ENCODE results near the gene PRRC1. TPM values are rescaled to one million over a fixed set of nuclear protein-coding genes. Genes with fewer than 3 reads are reported as not detected.

PRRC1 gene
- total and polyA plus RNA-seq, 2 experiments from 2014 or later: 64.7 to 70.7 TPM

DNA sequence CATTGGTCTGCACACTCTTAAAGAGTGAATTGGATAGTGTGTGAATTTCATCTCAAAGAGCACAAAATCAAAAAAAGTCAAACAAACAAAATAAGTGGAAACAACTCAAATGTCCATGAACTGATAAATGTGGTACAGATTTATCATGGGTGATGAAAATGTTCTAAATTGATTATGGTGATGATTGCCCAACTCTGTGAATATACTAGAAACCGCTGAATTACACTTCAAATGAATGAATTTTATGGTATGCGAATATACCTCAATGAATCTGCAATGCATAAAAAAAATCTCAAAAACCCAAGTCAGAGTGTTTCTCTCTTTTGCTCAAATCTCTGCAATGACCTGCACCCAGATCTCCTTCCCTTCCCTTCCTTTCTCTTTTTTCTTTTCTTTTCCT lies 64.0 kb downstream of the PRRC1 start (continued):
- TF ChIP-seq, protein P1, sequence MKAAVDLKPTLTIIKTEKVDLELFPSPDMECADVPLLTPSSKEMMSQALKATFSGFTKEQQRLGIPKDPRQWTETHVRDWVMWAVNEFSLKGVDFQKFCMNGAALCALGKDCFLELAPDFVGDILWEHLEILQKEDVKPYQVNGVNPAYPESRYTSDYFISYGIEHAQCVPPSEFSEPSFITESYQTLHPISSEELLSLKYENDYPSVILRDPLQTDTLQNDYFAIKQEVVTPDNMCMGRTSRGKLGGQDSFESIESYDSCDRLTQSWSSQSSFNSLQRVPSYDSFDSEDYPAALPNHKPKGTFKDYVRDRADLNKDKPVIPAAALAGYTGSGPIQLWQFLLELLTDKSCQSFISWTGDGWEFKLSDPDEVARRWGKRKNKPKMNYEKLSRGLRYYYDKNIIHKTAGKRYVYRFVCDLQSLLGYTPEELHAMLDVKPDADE (IDR thresholded peaks at IDR 0.05): no peak
- no peak for TF ChIP-seq EZH2phosphoT487 (IDR thresholded peaks at IDR 0.05; ENCODE audit: unreplicated experiment)
- TF ChIP-seq ZNF114 (CRISPR knock-in tag; IDR thresholded peaks at IDR 0.05): no peak
- TF ChIP-seq STAT1 (IDR thresholded peaks at IDR 0.05; ENCODE audit: unreplicated experiment): no peak
- TF ChIP-seq, protein P2, sequence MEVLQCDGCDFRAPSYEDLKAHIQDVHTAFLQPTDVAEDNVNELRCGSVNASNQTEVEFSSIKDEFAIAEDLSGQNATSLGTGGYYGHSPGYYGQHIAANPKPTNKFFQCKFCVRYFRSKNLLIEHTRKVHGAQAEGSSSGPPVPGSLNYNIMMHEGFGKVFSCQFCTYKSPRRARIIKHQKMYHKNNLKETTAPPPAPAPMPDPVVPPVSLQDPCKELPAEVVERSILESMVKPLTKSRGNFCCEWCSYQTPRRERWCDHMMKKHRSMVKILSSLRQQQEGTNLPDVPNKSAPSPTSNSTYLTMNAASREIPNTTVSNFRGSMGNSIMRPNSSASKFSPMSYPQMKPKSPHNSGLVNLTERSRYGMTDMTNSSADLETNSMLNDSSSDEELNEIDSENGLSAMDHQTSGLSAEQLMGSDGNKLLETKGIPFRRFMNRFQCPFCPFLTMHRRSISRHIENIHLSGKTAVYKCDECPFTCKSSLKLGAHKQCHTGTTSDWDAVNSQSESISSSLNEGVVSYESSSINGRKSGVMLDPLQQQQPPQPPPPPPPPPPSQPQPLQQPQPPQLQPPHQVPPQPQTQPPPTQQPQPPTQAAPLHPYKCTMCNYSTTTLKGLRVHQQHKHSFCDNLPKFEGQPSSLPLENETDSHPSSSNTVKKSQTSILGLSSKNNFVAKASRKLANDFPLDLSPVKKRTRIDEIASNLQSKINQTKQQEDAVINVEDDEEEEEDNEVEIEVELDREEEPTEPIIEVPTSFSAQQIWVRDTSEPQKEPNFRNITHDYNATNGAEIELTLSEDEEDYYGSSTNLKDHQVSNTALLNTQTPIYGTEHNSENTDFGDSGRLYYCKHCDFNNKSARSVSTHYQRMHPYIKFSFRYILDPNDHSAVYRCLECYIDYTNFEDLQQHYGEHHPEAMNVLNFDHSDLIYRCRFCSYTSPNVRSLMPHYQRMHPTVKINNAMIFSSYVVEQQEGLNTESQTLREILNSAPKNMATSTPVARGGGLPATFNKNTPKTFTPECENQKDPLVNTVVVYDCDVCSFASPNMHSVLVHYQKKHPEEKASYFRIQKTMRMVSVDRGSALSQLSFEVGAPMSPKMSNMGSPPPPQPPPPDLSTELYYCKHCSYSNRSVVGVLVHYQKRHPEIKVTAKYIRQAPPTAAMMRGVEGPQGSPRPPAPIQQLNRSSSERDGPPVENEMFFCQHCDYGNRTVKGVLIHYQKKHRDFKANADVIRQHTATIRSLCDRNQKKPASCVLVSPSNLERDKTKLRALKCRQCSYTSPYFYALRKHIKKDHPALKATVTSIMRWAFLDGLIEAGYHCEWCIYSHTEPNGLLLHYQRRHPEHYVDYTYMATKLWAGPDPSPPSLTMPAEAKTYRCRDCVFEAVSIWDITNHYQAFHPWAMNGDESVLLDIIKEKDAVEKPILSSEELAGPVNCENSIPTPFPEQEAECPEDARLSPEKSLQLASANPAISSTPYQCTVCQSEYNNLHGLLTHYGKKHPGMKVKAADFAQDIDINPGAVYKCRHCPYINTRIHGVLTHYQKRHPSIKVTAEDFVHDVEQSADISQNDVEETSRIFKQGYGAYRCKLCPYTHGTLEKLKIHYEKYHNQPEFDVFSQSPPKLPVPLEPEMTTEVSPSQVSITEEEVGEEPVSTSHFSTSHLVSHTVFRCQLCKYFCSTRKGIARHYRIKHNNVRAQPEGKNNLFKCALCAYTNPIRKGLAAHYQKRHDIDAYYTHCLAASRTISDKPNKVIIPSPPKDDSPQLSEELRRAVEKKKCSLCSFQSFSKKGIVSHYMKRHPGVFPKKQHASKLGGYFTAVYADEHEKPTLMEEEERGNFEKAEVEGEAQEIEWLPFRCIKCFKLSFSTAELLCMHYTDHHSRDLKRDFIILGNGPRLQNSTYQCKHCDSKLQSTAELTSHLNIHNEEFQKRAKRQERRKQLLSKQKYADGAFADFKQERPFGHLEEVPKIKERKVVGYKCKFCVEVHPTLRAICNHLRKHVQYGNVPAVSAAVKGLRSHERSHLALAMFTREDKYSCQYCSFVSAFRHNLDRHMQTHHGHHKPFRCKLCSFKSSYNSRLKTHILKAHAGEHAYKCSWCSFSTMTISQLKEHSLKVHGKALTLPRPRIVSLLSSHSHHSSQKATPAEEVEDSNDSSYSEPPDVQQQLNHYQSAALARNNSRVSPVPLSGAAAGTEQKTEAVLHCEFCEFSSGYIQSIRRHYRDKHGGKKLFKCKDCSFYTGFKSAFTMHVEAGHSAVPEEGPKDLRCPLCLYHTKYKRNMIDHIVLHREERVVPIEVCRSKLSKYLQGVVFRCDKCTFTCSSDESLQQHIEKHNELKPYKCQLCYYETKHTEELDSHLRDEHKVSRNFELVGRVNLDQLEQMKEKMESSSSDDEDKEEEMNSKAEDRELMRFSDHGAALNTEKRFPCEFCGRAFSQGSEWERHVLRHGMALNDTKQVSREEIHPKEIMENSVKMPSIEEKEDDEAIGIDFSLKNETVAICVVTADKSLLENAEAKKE (CRISPR knock-in tag; IDR thresholded peaks at IDR 0.05): no peak

DNA sequence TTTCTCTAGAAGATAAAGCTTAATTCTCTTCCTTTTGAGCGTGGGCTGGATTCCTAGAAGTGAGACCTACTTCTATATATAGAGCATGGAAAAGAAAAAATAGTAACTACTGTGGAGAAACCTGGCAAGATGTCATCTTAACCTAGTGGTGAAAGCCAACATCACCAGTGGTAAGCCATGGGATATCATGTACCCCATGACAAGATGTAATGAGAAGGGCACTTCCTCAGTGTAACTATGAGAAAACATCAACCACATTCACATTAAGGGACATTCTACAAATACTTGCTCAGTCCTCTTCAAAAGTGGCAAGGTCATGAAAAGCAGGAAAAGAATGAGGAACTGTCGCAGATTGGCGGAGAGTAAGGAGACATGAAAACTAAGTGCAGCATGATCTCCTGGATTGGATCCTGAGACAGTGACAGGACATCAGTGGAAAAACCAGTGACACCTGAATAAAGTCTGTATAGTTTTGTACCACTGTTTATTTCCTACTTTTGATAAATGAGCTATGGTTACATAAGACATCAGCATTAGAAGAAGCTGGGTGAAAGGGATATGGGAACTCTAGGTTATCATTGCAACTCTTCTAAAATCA lies 65.4 kb downstream of the PRRC1 start:
- no peak overlapping the region for H3K4me3 ChIP-seq
- no peak overlapping the region for H3K4me3 Mint-ChIP-seq
- TF ChIP-seq NANOG (IDR thresholded peaks at IDR 0.05; ENCODE audit: borderline replicate concordance): no peak
- no peak for TF ChIP-seq ZNF331 (CRISPR knock-in tag; IDR thresholded peaks at IDR 0.05; ENCODE audit: low read depth)
- TF ChIP-seq, protein P1 (IDR thresholded peaks at IDR 0.05): no peak
- TF ChIP-seq EZH2 (IDR thresholded peaks at IDR 0.05; ENCODE audit: low read depth, unreplicated experiment): no peak
- H3K4me2 ChIP-seq: no peak overlapping the region
- H3K9me3 Mint-ChIP-seq: no peaks in the 10 kb centered on the region; the same call in 2 of the 3 replicates
- no peak for DNase-seq (ENCODE audit: low spot score)
- no peaks in the 10 kb centered on the region for H3K79me2 ChIP-seq (replicated peaks; ENCODE audit: insufficient read depth)
- H3K4me1 Mint-ChIP-seq: peaks cover 16% of the 10 kb centered on the region
- H3F3A ChIP-seq (replicated peaks; ENCODE audit: low read depth): no peaks in the 10 kb centered on the region
- no peak for ATAC-seq
- no peaks in the 10 kb centered on the region for H4K20me1 ChIP-seq (replicated peaks; ENCODE audit: insufficient read depth)
- no peak overlapping the region; the same call in 1 of the 2 replicates for H2AFZ ChIP-seq
- H3K27ac Mint-ChIP-seq: no peak overlapping the region
- peaks cover 5% of the 10 kb centered on the region for H3K27me3 Mint-ChIP-seq (ENCODE audit: insufficient read depth, low read depth, poor library complexity)
- H3K27me3 ChIP-seq (ENCODE audit: insufficient read depth): no peaks in the 10 kb centered on the region
- H3K27ac ChIP-seq (ENCODE audit: low read depth): no peak overlapping the region
- peaks cover 13% of the 10 kb centered on the region for H3K4me1 ChIP-seq (ENCODE audit: insufficient read depth)
- no peaks in the 10 kb centered on the region for H3K9me2 ChIP-seq (ENCODE audit: insufficient read depth)
- no peaks in the 10 kb centered on the region for H3K36me3 ChIP-seq (ENCODE audit: insufficient read depth)
- H3K36me3 Mint-ChIP-seq (ENCODE audit: low read depth): no peaks in the 10 kb centered on the region
